Astrocyte of the cerebellum (primary cell): ENCODE results near the gene LIN52.

Experiments
- DNase-seq: peaks from one replicate; pipeline ENCODE4 v3.0.0-alpha.2; 2011; ENCODE audit warnings: low read depth
- H3K4me3 ChIP-seq: 2 replicates; pipeline ENCODE4 v1.5.1; 2011; ENCODE audit warnings: mild to moderate bottlenecking, low read depth, low read length, moderate library complexity
- in situ Hi-C: cut with HindIII; loops from 2 replicates; pipeline ENCODE4 v1.10.0; 2017; ENCODE audit warnings: low sequenced_read_pairs
- TF ChIP-seq, protein P1 (sequence below): IDR thresholded peaks from 2 replicates; pipeline ENCODE4 v1.5.1; 2012; ENCODE audit warnings: low read length, low read depth, moderate library complexity, mild to moderate bottlenecking; ENCODE audit errors: missing control alignments

The LIN52 gene

DNA sequence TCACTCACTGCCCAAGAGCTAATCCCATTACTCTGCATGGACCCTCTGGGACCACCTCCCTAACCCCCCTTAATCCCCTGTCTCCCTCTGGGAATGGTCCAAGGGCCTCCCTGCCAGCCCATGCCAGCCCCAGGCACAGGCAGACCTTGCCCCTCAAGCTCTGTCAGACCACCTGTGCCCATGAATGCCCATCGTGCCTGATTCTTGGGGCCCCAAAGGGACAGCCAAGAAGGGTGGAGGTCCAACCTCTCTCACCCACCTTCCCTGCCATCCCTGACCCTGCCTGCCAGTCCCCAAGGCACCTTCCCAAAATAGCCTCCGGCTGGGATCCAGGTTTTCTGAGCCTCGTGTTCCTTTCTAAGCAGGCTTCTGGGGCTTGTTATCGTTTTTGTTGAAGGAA lies 133.7 kb downstream of the LIN52 start:
- TF ChIP-seq, protein P1, sequence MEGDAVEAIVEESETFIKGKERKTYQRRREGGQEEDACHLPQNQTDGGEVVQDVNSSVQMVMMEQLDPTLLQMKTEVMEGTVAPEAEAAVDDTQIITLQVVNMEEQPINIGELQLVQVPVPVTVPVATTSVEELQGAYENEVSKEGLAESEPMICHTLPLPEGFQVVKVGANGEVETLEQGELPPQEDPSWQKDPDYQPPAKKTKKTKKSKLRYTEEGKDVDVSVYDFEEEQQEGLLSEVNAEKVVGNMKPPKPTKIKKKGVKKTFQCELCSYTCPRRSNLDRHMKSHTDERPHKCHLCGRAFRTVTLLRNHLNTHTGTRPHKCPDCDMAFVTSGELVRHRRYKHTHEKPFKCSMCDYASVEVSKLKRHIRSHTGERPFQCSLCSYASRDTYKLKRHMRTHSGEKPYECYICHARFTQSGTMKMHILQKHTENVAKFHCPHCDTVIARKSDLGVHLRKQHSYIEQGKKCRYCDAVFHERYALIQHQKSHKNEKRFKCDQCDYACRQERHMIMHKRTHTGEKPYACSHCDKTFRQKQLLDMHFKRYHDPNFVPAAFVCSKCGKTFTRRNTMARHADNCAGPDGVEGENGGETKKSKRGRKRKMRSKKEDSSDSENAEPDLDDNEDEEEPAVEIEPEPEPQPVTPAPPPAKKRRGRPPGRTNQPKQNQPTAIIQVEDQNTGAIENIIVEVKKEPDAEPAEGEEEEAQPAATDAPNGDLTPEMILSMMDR = no peak
- no peak overlapping the region for H3K4me3 ChIP-seq
- in situ Hi-C loops = no loop called here
- DNase-seq = no peak

DNA sequence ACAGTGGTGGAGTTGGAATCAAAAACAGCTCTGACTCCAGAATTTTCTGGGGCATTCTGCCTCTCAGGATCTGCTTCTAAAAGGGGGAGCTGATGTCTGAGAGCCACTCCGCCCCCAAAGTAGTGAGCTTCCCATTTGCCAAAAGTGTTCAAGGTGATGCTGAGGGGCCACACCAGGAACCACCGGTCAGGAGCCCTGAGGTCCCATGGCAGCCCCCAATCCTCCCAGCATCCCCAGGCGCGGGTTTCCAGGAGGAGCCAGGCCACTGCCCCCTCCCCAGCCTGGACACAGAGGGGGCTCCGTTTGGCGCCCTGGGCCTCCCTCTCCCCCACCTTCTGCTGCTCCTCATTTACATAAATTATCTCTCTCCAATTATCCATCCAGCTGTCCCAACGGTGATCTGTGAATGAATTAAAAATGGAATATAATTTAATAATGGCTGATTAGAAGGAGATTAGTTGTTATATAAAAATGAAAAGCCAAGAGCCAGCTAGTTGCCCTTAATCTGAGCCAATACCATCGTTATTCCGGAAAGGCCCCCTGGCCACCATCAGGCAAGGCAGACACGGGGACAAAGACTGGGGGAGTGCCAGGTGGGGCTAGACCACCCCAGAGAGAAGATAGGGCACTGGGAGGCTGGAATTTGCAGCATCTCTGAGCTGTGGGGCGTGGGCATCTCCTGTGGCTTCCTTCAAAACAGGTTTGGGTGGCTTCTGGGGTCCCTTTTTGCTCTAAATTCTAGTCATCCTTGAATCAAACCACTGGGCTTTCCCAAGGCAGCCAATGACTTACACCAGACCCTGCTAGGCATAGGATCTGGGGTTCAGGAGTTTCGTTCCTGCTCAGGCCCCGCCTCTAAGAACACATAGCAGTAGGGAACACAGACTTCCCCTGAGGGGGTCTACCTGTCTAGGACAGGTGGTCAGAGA lies 134.8 kb downstream of the LIN52 start:
- H3K4me3 ChIP-seq = no peak overlapping the region
- in situ Hi-C loops = no loop called here
- TF ChIP-seq, protein P1 = no peak
- DNase-seq = no peak

DNA sequence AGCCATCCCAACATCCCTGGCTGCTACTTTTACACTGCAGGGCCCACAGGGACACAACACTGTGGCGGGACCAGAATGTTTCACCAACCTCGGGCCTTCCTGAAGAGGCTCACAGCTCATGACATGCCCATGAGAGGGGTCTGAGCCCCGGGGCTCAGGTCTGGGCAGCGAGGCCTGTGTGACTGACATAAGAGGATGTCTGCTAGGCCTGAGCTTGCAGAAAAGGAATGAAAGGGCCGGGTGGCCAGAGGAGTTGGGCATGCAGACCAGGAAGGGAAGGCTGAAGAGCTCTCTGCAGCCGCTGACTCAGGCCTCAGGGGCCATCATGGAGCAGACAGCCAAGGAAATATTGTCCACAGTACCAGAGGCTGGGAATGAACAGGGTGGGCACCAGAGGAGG lies 136.2 kb downstream of the LIN52 start:
- TF ChIP-seq, protein P1 = no peak
- in situ Hi-C loops = no loop called here
- no peak overlapping the region for H3K4me3 ChIP-seq
- no peak for DNase-seq

DNA sequence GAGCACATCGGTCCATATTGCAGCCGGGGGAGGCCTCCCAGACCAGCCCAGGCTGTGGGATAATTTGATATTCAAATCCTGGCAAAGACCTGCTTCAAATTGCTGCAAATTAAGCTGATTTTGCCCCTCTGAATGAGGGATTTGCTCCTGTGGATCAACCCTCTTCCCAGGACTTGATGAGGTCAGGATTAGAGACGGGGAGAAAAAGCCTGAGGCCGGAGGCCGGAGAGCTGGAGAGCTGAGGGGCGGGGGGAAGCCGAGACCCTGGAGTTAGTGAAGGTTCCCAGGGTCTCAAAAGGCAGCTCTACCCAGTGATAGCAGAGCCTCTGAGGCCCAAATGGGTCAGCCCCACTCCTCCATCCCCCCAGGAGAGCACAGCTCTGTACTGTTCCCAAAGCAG lies 137.0 kb downstream of the LIN52 start:
- H3K4me3 ChIP-seq = no peak overlapping the region
- no peak for DNase-seq
- in situ Hi-C loops = no loop called here
- TF ChIP-seq, protein P1 = no peak

DNA sequence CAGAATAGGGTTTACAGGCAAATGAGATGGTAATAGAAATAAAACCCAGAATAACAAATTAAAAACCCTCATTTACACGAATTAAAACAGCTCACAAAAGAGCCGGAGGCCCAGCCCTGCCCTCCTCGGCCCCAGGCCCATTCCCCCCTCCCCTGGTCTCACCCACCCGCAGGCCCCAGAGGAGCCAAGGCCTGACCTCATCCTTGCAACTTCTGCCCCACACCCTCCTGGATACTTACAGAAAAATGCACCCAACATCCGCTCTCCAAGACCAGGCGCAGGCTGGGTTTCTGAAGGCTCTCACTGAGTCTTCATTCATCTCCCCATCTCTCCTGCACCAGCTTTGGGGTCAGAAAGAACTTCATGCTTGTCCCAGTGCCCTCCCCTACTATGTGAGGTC lies 138.3 kb downstream of the LIN52 start:
- in situ Hi-C loops = no loop called here
- no peak overlapping the region for H3K4me3 ChIP-seq
- no peak for DNase-seq
- TF ChIP-seq, protein P1 = no peak

DNA sequence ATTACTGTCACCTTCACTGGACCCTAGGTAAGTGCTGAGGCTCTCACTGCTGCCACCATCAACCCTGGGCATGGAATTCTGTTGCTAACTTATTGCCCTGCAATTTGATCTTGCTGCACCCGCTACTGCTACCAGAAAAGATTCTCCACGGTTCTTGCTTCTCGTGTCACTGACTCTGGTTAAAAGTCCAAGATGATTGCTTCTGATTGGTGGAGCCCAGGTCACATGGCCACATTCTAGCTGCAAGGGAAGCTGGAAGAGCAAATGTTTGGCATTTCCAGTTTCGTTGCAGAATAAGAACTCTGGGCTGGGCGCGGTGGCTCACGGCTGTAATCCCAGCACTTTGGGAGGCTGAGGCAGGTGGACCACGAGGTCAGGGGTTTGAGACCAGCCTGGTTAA lies 147.0 kb downstream of the LIN52 start:
- no peak for DNase-seq
- H3K4me3 ChIP-seq = no peak overlapping the region
- in situ Hi-C loops = loop anchor here (25.0 kb wide), 1 partner anchor 119 kb away; no protein-coding TSS in a partner anchor
- TF ChIP-seq, protein P1 = no peak
